ENCODE measurements around the gene TECRL.

Gene TECRL

GRCh38 chr4:64361399-64361740 is 47.9 kb downstream of the TECRL start:
- CTCF ChIA-PET, result interaction anchor here (1.0 kb wide), 1 partner anchor 18 kb away, joined by 4 read pairs; no protein-coding TSS in a partner anchor
- POLR2A ChIA-PET, result no interaction called here
- DNase-seq (ENCODE audit: extremely low spot score), result no peak
- TF ChIP-seq, protein P1, sequence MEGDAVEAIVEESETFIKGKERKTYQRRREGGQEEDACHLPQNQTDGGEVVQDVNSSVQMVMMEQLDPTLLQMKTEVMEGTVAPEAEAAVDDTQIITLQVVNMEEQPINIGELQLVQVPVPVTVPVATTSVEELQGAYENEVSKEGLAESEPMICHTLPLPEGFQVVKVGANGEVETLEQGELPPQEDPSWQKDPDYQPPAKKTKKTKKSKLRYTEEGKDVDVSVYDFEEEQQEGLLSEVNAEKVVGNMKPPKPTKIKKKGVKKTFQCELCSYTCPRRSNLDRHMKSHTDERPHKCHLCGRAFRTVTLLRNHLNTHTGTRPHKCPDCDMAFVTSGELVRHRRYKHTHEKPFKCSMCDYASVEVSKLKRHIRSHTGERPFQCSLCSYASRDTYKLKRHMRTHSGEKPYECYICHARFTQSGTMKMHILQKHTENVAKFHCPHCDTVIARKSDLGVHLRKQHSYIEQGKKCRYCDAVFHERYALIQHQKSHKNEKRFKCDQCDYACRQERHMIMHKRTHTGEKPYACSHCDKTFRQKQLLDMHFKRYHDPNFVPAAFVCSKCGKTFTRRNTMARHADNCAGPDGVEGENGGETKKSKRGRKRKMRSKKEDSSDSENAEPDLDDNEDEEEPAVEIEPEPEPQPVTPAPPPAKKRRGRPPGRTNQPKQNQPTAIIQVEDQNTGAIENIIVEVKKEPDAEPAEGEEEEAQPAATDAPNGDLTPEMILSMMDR (IDR thresholded peaks at IDR 0.05; ENCODE audit: control extremely low read depth, extremely low read depth, low read depth, missing control alignments), result no peak

DNA sequence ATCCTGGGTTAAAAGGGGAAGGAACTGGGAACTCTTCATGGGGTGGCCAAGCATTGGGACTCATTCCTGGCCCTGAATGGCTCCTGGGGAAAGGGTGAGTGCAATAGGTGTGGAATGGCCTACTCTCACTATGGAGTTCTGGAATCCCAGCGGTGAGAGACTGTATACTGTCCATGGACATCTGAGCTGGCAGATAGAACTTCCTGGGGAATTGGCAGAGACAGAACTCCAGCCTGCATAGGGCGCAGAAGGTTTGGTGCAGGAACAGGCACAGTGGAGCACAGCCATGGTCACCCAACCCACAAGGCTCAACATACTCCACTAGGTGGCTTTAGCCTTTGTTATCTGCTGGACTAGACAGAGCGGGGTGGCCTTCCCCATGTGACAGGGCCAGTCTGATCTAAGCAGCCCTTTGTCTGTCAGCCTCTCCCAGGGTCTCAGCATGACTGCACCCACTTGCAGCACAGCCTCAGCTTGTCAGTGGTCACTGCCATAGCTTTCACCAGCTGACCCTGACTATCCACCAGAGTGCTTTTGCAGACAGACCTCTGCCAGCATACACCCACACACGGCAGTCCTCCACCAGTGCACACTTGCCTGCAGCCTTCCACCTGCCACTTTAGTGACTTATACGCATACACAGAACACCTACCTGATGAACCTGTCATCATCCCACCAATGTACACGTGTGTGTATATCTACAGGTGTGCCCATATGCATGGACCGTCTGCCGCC is 48.4 kb downstream of the TECRL start:
- CTCF ChIA-PET, result no interaction called here
- no peak for DNase-seq (ENCODE audit: extremely low spot score)
- POLR2A ChIA-PET, result no interaction called here
- TF ChIP-seq, protein P1 (IDR thresholded peaks at IDR 0.05; ENCODE audit: control extremely low read depth, extremely low read depth, low read depth, missing control alignments), result no peak

DNA sequence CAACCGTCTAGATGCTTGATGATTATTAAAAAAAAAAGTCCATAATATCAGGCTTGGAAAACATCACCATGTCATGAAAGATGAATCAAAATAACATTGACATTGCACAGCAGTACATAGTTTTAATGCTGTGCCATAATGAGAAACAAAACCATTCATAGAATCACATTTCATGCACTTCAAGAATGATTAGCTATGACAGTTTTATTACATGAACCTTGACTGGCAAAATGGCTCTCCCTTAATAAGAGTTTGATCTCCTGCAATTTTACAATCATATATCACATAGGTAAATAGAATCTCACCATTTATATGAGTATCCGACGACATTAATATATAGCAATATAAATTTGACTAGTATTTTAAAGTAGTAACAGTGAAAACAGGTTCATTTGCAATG is 49.8 kb downstream of the TECRL start:
- DNase-seq (ENCODE audit: extremely low spot score), result no peak
- ChIA-PET CTCF (no interaction called here), POLR2A (no interaction called here)
- TF ChIP-seq, protein P1 (IDR thresholded peaks at IDR 0.05; ENCODE audit: control extremely low read depth, extremely low read depth, low read depth, missing control alignments), result no peak

- TF ChIP-seq, protein P1 (IDR thresholded peaks at IDR 0.05; ENCODE audit: control extremely low read depth, extremely low read depth, low read depth, missing control alignments), result no peak
- POLR2A ChIA-PET, result no interaction called here
- CTCF ChIA-PET, result no interaction called here
- DNase-seq (ENCODE audit: extremely low spot score), result no peak
Measured at GRCh38 chr4:64353904-64354303, 55.3 kb downstream of the TECRL start.

GRCh38 chr4:64341711-64342110 is 67.5 kb downstream of the TECRL start:
- DNase-seq (ENCODE audit: extremely low spot score), result no peak
- POLR2A ChIA-PET, result no interaction called here
- TF ChIP-seq, protein P1 (IDR thresholded peaks at IDR 0.05; ENCODE audit: control extremely low read depth, extremely low read depth, low read depth, missing control alignments), result no peak
- CTCF ChIA-PET, result interaction anchor here (0.6 to 1.7 kb wide), 2 partner anchors 9 to 12 kb away, joined by 3 to 4 read pairs; no protein-coding TSS in a partner anchor

- TF ChIP-seq, protein P1 (IDR thresholded peaks at IDR 0.05; ENCODE audit: control extremely low read depth, extremely low read depth, low read depth, missing control alignments), result no peak
- ChIA-PET CTCF (interaction anchor here (1.7 kb wide), 1 partner anchor 10 kb away, joined by 4 read pairs; no protein-coding TSS in a partner anchor), POLR2A (no interaction called here)
- DNase-seq (ENCODE audit: extremely low spot score), result no peak
Measured at GRCh38 chr4:64340218-64341110, 68.8 kb downstream of the TECRL start.
